HUES64 (cell line): Measurements from ENCODE around the gene VSX1.

ENCODE experiments used
- H3K27ac ChIP-seq: 2 replicates; pipeline ENCODE4 v1.7.0; 2013; ENCODE audit warnings: low read depth, low read length, inconsistent platforms
- H3K27me3 ChIP-seq: 2 replicates; pipeline ENCODE4 v1.6.1; 2013; ENCODE audit warnings: mild to moderate bottlenecking, low read length; ENCODE audit not compliant: insufficient read depth
- H3K36me3 ChIP-seq: 2 replicates; pipeline ENCODE4 v1.6.1; 2013; ENCODE audit warnings: mild to moderate bottlenecking, low read length; ENCODE audit not compliant: insufficient read depth
- H3K4me1 ChIP-seq: 2 replicates; pipeline ENCODE4 v1.6.1; 2013; ENCODE audit warnings: mild to moderate bottlenecking, low read length, moderate library complexity; ENCODE audit not compliant: insufficient read depth
- H3K4me3 ChIP-seq: 2 replicates; pipeline ENCODE4 v1.5.1; 2013; ENCODE audit warnings: mild to moderate bottlenecking, low read length, moderate library complexity
- H3K9ac ChIP-seq: 2 replicates; pipeline ENCODE4 v1.6.1; 2013; ENCODE audit warnings: mild to moderate bottlenecking, low read depth, low read length
- H3K9me3 ChIP-seq: 2 replicates; pipeline ENCODE4 v1.6.1; 2013; ENCODE audit warnings: low read depth, low read length; ENCODE audit not compliant: insufficient read depth
- WGBS: fragments of 150-250, 120-280 bp; methylation state at CpG from one replicate; pipeline ENCODE4 v1.1.7; 2013; ENCODE audit warnings: missing lambda C conversion rate; 5-methylcytosine and 5-hydroxymethylcytosine counted together

VSX1 gene

GRCh38 chr20:25050501-25051350, 31.2 kb downstream of the VSX1 start:
- Histone ChIP-seq H3K4me1 (no peaks in the 10 kb centered on the region), H3K27ac (no peak overlapping the region), H3K36me3 (no peaks in the 10 kb centered on the region), H3K27me3 (peaks cover 27% of the 10 kb centered on the region), H3K9me3 (no peaks in the 10 kb centered on the region), H3K9ac (no peak overlapping the region), H3K4me3 (no peak overlapping the region)
- 94% methylated on average over 17 of the region's 17 CpGs for WGBS

DNA sequence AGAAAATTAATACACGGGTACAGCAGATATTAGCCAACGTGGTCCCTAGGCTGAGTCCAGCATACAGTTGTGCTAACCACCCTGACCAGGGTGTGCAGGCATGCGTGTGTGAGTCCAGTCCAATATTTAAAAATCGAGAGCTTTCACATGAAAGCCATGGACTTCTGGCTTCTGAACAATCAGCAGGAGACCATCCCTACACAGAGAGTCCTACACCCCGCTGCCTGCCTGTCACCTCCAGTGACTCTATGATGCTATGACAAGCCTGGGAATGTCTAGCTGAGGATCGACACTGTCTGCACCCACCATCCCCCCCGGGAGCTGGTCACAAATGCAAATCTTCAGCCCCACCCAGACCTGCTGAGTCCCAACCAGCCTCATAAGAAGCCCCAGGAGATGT, 31.9 kb downstream of the VSX1 start:
- no peak overlapping the region for H3K4me3 ChIP-seq
- no peak overlapping the region for H3K27ac ChIP-seq
- peaks cover 21% of the 10 kb centered on the region for H3K27me3 ChIP-seq
- H3K9me3 ChIP-seq = no peaks in the 10 kb centered on the region
- H3K36me3 ChIP-seq = no peaks in the 10 kb centered on the region
- H3K9ac ChIP-seq = no peak overlapping the region
- 90% methylated on average over 7 of the region's 7 CpGs for WGBS
- H3K4me1 ChIP-seq = no peaks in the 10 kb centered on the region

DNA sequence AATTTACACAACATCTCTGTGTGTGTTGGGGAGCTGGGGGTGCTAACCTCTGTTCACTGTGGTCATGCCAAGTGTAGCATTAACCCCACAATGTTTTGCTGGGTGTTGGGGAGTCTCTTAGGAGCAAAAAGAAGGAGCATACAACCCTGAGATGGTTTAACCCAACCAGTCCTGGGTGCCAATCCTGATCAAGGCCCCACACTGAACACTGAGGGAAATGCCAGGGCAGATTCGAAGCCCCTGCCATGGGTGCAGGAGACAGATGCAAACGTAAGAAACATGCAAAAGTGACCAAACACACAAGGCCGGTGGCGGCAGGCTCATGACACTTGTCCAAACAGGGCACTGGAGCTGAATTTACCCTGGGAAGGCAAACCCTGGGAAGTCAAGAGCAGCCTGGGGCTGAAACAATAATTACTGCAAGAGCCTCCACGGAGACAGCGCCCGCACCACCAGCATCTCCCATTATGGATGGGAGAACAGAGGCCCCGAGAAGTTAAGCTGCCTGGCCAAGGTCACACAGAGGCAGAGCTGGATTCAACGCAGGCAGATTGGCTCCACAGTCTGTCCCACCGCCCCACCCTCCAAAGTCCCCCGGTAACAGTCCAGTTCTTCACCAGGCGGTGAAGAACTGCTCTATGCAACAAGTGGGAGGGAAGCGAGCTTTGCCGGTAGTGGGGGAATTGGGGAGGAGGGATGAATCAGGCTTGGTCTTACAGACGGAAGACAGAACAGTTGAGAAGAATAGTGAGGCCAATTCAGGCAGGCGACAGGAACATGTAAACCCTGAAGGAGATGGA, 32.5 kb downstream of the VSX1 start:
- Histone ChIP-seq H3K4me3 (no peak overlapping the region), H3K9ac (no peak overlapping the region), H3K27me3 (peaks cover 14% of the 10 kb centered on the region), H3K36me3 (no peaks in the 10 kb centered on the region), H3K4me1 (no peaks in the 10 kb centered on the region), H3K9me3 (no peaks in the 10 kb centered on the region), H3K27ac (no peak overlapping the region)
- WGBS = 88% methylated on average over 16 of the region's 16 CpGs

GRCh38 chr20:25048519-25048952, 33.4 kb downstream of the VSX1 start:
- H3K36me3 ChIP-seq = no peaks in the 10 kb centered on the region
- H3K27ac ChIP-seq = no peak overlapping the region

DNA sequence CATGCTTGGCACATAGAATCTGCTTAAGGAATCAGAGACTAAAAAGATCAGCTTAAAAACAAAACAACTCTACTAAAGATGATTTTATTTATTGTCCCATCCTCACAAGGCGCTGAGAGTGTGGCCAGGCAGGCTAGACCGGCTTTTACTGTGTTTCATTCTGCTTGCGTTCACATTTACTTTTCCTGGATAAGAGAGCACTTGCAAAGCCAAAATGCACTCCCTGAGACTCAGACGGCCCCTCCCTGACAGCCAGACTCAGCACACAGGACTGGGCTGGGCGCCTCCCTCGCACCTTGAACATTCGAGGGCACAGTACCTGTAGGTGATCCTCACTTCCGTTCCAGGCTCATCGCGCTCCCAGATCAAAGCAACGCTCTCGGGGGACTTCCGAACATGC, 34.2 kb downstream of the VSX1 start:
- no peaks in the 10 kb centered on the region for H3K4me1 ChIP-seq
- no peaks in the 10 kb centered on the region for H3K36me3 ChIP-seq
- no peak overlapping the region for H3K9ac ChIP-seq
- H3K9me3 ChIP-seq = no peaks in the 10 kb centered on the region
- 92% methylated on average over 13 of the region's 13 CpGs for whole genome bisulfite sequencing
- H3K27ac ChIP-seq = no peak overlapping the region
- peaks cover 4% of the 10 kb centered on the region; the same call in 1 of the 2 replicates for H3K27me3 ChIP-seq
- no peak overlapping the region for H3K4me3 ChIP-seq

More at GRCh38 chr20:25048519-25048952, 33.4 kb downstream of the VSX1 start:
- H3K9me3 ChIP-seq = no peaks in the 10 kb centered on the region
- H3K4me3 ChIP-seq = no peak overlapping the region
- peaks cover 5% of the 10 kb centered on the region; the same call in 1 of the 2 replicates for H3K27me3 ChIP-seq
- WGBS = 91% methylated on average over 8 of the region's 8 CpGs
- no peaks in the 10 kb centered on the region for H3K4me1 ChIP-seq
- no peak overlapping the region for H3K9ac ChIP-seq

DNA sequence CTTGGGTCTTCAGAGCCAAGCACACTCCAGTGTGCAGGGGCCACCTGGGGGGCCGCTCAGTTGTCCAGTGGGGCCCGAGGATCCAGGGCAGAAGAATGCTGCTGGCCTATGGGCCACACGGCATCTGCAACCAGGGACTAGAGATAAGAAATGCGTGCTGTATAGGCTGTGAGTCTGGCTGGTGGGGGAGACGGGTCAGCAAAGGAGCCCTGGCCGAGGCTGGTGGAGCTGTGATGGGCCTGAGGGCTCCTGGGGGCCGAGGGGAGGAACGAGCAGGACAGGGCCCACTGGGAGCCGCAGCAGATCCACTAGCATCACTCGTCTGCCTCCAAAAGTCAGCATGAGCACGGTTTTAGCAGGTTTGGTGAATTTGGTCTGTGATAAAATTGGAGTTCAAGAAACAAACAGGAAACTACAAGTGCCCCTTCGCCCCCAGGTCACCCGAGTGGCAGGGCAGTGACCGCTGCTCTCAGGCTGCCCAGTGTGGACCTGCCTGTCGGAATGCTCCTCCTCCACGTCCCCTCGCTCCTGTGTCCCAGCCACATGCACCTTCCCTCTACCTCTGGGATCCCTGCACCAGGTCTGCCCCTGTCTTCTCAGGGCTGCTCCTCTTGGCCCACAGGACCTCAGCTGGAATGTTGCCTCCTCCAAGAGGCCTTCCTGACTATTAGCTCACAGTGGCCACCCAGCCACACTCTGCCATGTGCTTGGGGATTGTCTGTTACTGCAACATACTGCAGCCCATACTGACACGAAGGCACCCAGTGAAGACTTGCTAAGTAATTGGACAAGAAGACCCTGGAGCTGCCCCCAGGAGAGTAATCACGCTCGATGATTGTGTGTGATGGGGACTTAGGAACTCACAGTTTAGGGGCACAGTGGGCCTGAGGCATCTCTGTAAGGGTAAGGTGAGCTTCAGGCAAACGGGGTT, 34.9 kb downstream of the VSX1 start:
- H3K4me3 ChIP-seq = no peak overlapping the region
- H3K27me3 ChIP-seq = peaks cover 4% of the 10 kb centered on the region; the same call in 1 of the 2 replicates
- H3K27ac ChIP-seq = no peak overlapping the region
- 89% methylated on average over 21 of the region's 21 CpGs for WGBS
- no peaks in the 10 kb centered on the region for H3K36me3 ChIP-seq
- no peaks in the 10 kb centered on the region for H3K9me3 ChIP-seq
- H3K4me1 ChIP-seq = no peaks in the 10 kb centered on the region
- H3K9ac ChIP-seq = no peak overlapping the region

DNA sequence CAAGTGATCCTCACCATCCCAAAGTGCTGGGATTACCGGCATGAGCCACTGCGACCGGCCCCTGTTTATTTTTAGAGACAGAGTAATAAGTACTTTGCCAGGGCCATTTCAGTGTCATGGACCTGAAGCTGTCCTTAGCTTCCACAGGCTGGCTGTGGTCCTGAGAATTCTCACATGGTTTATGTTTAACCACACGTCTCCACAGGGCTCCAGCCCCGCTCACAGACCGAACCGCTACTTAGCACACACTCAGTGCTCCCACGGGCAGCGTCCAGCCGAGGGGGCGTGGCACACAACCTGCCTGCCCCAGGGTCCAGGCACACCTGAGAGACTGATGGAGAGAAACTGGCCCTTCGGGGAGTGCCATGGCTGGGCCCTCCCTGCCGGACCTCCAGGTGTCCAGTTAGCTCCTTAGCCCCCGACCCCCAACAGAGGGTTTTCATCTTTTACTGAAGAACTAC, 35.7 kb downstream of the VSX1 start:
- Histone ChIP-seq H3K27ac (no peak overlapping the region), H3K9ac (no peak overlapping the region), H3K27me3 (no peaks in the 10 kb centered on the region), H3K4me1 (no peaks in the 10 kb centered on the region), H3K36me3 (no peaks in the 10 kb centered on the region), H3K9me3 (no peaks in the 10 kb centered on the region), H3K4me3 (no peak overlapping the region)
- WGBS = 86% methylated on average over 14 of the region's 14 CpGs

DNA sequence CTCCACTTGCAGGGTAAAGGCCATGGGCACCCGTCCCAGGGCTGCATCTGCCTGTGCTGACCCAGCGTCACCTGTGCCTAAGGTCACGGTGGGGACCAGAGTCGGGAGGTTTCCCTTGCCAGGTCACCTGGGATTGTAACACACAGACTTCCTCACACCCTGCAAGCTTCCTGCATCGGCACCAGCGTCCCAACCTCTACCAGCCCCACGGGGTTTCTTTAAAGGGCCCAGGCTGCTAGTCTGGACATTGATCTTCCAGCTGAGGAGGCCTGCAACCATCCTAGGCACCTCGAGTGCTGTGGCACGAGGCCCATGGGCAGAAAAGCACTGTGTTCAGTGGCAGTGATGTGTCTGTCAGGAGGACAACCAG, 36.6 kb downstream of the VSX1 start:
- 82% methylated on average over 9 of the region's 9 CpGs for WGBS
- Histone ChIP-seq H3K9ac (no peak overlapping the region), H3K4me3 (no peak overlapping the region), H3K9me3 (no peaks in the 10 kb centered on the region), H3K27ac (no peak overlapping the region), H3K4me1 (no peaks in the 10 kb centered on the region), H3K27me3 (no peaks in the 10 kb centered on the region), H3K36me3 (no peaks in the 10 kb centered on the region)

- Histone ChIP-seq H3K27ac (no peak overlapping the region), H3K36me3 (no peaks in the 10 kb centered on the region), H3K9me3 (no peaks in the 10 kb centered on the region), H3K27me3 (no peaks in the 10 kb centered on the region), H3K4me1 (no peaks in the 10 kb centered on the region), H3K9ac (no peak overlapping the region), H3K4me3 (no peak overlapping the region)
- 89% methylated on average over 14 of the region's 14 CpGs for whole genome bisulfite sequencing
Measured at GRCh38 chr20:25044660-25045342, 37.1 kb downstream of the VSX1 start.

DNA sequence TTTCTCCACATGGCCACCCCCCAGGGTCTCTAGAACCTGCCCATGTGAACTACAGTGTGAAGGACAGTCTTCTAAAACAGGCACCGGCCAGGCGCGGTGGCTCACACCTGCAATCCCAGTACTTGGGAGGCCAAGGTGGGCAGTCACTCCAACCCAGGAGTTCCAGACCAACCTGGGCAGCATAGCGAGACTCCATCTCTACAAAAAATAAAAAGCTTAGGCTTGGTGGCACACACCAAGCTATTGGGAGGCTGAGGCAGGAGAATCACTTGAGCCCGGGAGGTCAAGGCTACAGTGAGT, 37.7 kb downstream of the VSX1 start:
- Histone ChIP-seq H3K9ac (no peak overlapping the region), H3K4me3 (no peak overlapping the region), H3K27ac (no peak overlapping the region), H3K36me3 (no peaks in the 10 kb centered on the region), H3K9me3 (no peaks in the 10 kb centered on the region), H3K27me3 (no peaks in the 10 kb centered on the region), H3K4me1 (no peaks in the 10 kb centered on the region)
- WGBS = 96% methylated on average over 5 of the region's 5 CpGs
